Stimulated activated CD8-positive, alpha-beta memory T cell treated with anti-CD3 and anti-CD28 coated beads, Interleukin-15, amount 100 ng/mL, for 24 hours (primary cell): ENCODE measurements around the gene TMEM250.

ENCODE experiments used
- DNase-seq: peaks from one replicate; pipeline ENCODE4 v3.0.0-alpha.2; 2020; ENCODE audit warnings: low read depth

TMEM250 gene

GRCh38 chr9:136093995-136094881 lies 24.4 kb downstream of the TMEM250 start:
- no peak for DNase-seq

GRCh38 chr9:136093346-136093986 lies 25.2 kb downstream of the TMEM250 start:
- no peak for DNase-seq

GRCh38 chr9:136092741-136093140 lies 25.9 kb downstream of the TMEM250 start:
- DNase-seq, result no peak

GRCh38 chr9:136092353-136092650 lies 26.4 kb downstream of the TMEM250 start:
- DNase-seq, result no peak

GRCh38 chr9:136091582-136092352 lies 26.9 kb downstream of the TMEM250 start:
- DNase-seq, result no peak

GRCh38 chr9:136090768-136091581 lies 27.7 kb downstream of the TMEM250 start:
- DNase-seq, result no peak

- DNase-seq, result no peak
These were observed 28.5 kb downstream of the TMEM250 start for GRCh38 chr9:136090056-136090735.

GRCh38 chr9:136089697-136090045 lies 29.0 kb downstream of the TMEM250 start:
- DNase-seq, result no peak

GRCh38 chr9:136088939-136089696 lies 29.6 kb downstream of the TMEM250 start:
- no peak for DNase-seq

- no peak for DNase-seq
These were observed 30.2 kb downstream of the TMEM250 start for GRCh38 chr9:136088481-136088938.

- no peak for DNase-seq
These were observed 30.8 kb downstream of the TMEM250 start for GRCh38 chr9:136087741-136088480.

GRCh38 chr9:136086951-136087740 lies 31.5 kb downstream of the TMEM250 start:
- no peak for DNase-seq

GRCh38 chr9:136086213-136086881 lies 32.3 kb downstream of the TMEM250 start:
- DNase-seq, result no peak

GRCh38 chr9:136085815-136086212 lies 32.9 kb downstream of the TMEM250 start:
- no peak for DNase-seq

GRCh38 chr9:136084063-136084944 lies 34.4 kb downstream of the TMEM250 start:
- DNase-seq, result no peak

GRCh38 chr9:136083558-136084062 lies 35.1 kb downstream of the TMEM250 start:
- DNase-seq, result no peak
